Measurements from ENCODE around the gene PTPRN2. TPM values are rescaled to one million over a fixed set of nuclear protein-coding genes. Genes with fewer than 3 reads are reported as not detected.

Gene PTPRN2
- polyA plus RNA-seq, 4 donors = 1.6 to 11.7 (median 4.0) TPM

- H3K27ac ChIP-seq (ENCODE audit: low read depth in 1 of 3, low read length in 2 of 3) = no peak overlapping the region
- H3K9me3 ChIP-seq (ENCODE audit: control insufficient read depth in 2 of 2, insufficient read depth in 1 of 2, low read depth in 1 of 2, low read length in 1 of 2) = peaks cover 0 to under 1% of the 10 kb centered on the region in 2 donors
- H3K4me3 ChIP-seq (ENCODE audit: low read depth in 1 of 3, low read length in 3 of 3) = no peak overlapping the region
- H3K4me1 ChIP-seq (ENCODE audit: control insufficient read depth in 3 of 3, insufficient read depth in 2 of 3, low read depth in 1 of 3, low read length in 2 of 3) = no peaks in the 10 kb centered on the region
- DNase-seq (peak; percentile 25 to 28), FAIRE-seq (no peak)
- WGBS, 3 donors = 53 to 69% (median 64%) methylated on average over 22 of the region's 22 CpGs
- no peaks in the 10 kb centered on the region for H3K36me3 ChIP-seq (ENCODE audit: control insufficient read depth in 3 of 3, insufficient read depth in 2 of 3, low read depth in 1 of 3, low read length in 3 of 3)
- H3K27me3 ChIP-seq (ENCODE audit: control insufficient read depth in 3 of 3, insufficient read depth in 3 of 3, low read length in 3 of 3) = no peaks in the 10 kb centered on the region
Measured at GRCh38 chr7:158028290-158028941, 559.2 kb downstream of the PTPRN2 start.

GRCh38 chr7:158027646-158028045 lies 560.0 kb downstream of the PTPRN2 start:
- WGBS, 3 donors = 78 to 88% (median 86%) methylated on average over 6 of the region's 6 CpGs
- H3K4me3 ChIP-seq (ENCODE audit: low read depth in 1 of 3, low read length in 3 of 3) = no peak overlapping the region
- no peaks in the 10 kb centered on the region for H3K36me3 ChIP-seq (ENCODE audit: control insufficient read depth in 3 of 3, insufficient read depth in 2 of 3, low read depth in 1 of 3, low read length in 3 of 3)
- DNase-seq = no peak
- H3K27me3 ChIP-seq (ENCODE audit: control insufficient read depth in 3 of 3, insufficient read depth in 3 of 3, low read length in 3 of 3) = no peaks in the 10 kb centered on the region
- FAIRE-seq = no peak
- H3K4me1 ChIP-seq (ENCODE audit: control insufficient read depth in 3 of 3, insufficient read depth in 2 of 3, low read depth in 1 of 3, low read length in 2 of 3) = no peaks in the 10 kb centered on the region
- no peaks in the 10 kb centered on the region for H3K9me3 ChIP-seq (ENCODE audit: control insufficient read depth in 2 of 2, insufficient read depth in 1 of 2, low read depth in 1 of 2, low read length in 1 of 2)
- H3K27ac ChIP-seq (ENCODE audit: low read depth in 1 of 3, low read length in 2 of 3) = no peak overlapping the region

GRCh38 chr7:158026636-158027265 lies 560.9 kb downstream of the PTPRN2 start:
- 90% methylated on average over 17 of the region's 17 CpGs for WGBS, 3 donors
- no peak for DNase-seq

DNA sequence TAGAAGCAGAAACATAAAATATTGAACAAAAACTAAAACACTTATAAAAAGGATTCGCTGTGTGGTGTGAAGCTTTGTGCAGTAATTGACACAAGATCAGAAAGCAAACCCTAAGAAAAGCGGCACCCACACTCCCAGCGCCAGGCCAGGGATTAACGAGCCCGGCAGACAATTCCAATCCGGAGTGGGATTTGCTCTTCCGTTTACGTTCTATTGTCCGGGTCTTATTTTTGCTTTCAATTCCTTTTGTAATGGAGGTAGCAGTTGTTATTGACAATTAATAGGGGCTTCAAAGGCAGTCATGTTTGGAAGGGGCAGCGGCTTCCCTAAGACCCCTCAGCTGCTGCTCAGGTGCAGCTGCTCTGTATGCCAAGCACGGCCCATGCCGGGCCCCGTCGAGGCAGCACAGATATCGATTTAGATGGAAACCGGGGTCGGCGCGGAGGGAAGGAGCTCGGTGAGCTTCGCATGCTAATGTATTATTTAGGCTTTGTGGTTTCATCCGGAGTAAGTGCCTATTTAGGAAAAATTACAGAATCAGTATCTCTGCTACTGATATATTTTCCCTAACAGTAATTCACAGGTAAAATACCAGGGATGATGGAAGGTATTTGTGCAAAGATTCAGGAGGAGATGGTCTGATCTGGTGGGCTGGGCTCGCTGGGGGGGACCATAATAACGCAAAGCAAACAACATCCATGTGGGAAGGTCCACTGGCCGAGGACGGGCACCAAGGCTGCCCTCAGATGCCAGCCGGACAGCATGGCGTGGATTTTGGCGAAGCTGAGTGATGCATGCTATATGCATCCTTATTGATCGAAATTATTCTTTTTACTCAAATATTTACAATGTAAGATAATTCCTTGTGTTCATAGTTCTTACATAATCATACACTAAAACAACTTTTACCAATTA lies 561.7 kb downstream of the PTPRN2 start:
- FAIRE-seq = no peak
- H3K4me1 ChIP-seq (ENCODE audit: control insufficient read depth in 3 of 3, insufficient read depth in 2 of 3, low read depth in 1 of 3, low read length in 2 of 3) = no peaks in the 10 kb centered on the region
- 90 to 93% (median 91%) methylated on average over 30 of the region's 30 CpGs for WGBS, 3 donors
- no peak overlapping the region for H3K4me3 ChIP-seq (ENCODE audit: low read depth in 1 of 3, low read length in 3 of 3)
- no peaks in the 10 kb centered on the region for H3K36me3 ChIP-seq (ENCODE audit: control insufficient read depth in 3 of 3, insufficient read depth in 2 of 3, low read depth in 1 of 3, low read length in 3 of 3)
- no peaks in the 10 kb centered on the region for H3K27me3 ChIP-seq (ENCODE audit: control insufficient read depth in 3 of 3, insufficient read depth in 3 of 3, low read length in 3 of 3)
- H3K9me3 ChIP-seq (ENCODE audit: control insufficient read depth in 2 of 2, insufficient read depth in 1 of 2, low read depth in 1 of 2, low read length in 1 of 2) = no peaks in the 10 kb centered on the region
- no peak for DNase-seq
- H3K27ac ChIP-seq (ENCODE audit: low read depth in 1 of 3, low read length in 2 of 3) = no peak overlapping the region

More at GRCh38 chr7:158026636-158027265, 560.9 kb downstream of the PTPRN2 start:
- Histone ChIP-seq H3K27me3 (ENCODE audit: control insufficient read depth in 3 of 3, insufficient read depth in 3 of 3, low read length in 3 of 3) (no peaks in the 10 kb centered on the region), H3K4me1 (ENCODE audit: control insufficient read depth in 3 of 3, insufficient read depth in 2 of 3, low read depth in 1 of 3, low read length in 2 of 3) (no peaks in the 10 kb centered on the region), H3K4me3 (ENCODE audit: low read depth in 1 of 3, low read length in 3 of 3) (no peak overlapping the region), H3K36me3 (ENCODE audit: control insufficient read depth in 3 of 3, insufficient read depth in 2 of 3, low read depth in 1 of 3, low read length in 3 of 3) (no peaks in the 10 kb centered on the region), H3K27ac (ENCODE audit: low read depth in 1 of 3, low read length in 2 of 3) (no peak overlapping the region), H3K9me3 (ENCODE audit: control insufficient read depth in 2 of 2, insufficient read depth in 1 of 2, low read depth in 1 of 2, low read length in 1 of 2) (no peaks in the 10 kb centered on the region)
- no peak for FAIRE-seq

DNA sequence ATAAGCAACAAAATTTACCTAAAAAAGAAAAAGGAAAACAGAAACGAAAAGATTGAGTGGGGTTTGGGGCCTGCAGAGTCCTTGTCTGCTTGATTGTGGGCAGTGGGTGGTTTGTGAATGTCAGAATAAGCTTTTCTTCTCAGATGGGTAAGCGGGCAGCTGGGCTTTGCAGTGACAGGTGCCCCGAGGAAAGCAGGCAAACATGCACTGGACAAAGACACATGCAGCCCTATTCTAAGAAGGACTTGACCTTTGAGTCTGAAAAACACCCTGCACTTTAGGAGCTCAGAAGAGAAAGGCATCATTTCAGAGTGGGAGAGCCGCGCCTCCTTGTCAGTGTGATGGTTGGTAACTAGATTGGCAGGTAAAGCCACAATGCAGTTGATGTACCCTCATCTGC lies 562.7 kb downstream of the PTPRN2 start:
- whole genome bisulfite sequencing, 3 donors = 71 to 77% (median 76%) methylated on average over 5 of the region's 5 CpGs
- no peak overlapping the region for H3K4me3 ChIP-seq (ENCODE audit: low read depth in 1 of 3, low read length in 3 of 3)
- no peaks in the 10 kb centered on the region for H3K36me3 ChIP-seq (ENCODE audit: control insufficient read depth in 3 of 3, insufficient read depth in 2 of 3, low read depth in 1 of 3, low read length in 3 of 3)
- H3K27ac ChIP-seq (ENCODE audit: low read depth in 1 of 3, low read length in 2 of 3) = no peak overlapping the region
- FAIRE-seq = no peak
- H3K27me3 ChIP-seq (ENCODE audit: control insufficient read depth in 3 of 3, insufficient read depth in 3 of 3, low read length in 3 of 3) = no peaks in the 10 kb centered on the region
- H3K4me1 ChIP-seq (ENCODE audit: control insufficient read depth in 3 of 3, insufficient read depth in 2 of 3, low read depth in 1 of 3, low read length in 2 of 3) = no peaks in the 10 kb centered on the region
- DNase-seq = no peak
- no peaks in the 10 kb centered on the region for H3K9me3 ChIP-seq (ENCODE audit: control insufficient read depth in 2 of 2, insufficient read depth in 1 of 2, low read depth in 1 of 2, low read length in 1 of 2)

DNA sequence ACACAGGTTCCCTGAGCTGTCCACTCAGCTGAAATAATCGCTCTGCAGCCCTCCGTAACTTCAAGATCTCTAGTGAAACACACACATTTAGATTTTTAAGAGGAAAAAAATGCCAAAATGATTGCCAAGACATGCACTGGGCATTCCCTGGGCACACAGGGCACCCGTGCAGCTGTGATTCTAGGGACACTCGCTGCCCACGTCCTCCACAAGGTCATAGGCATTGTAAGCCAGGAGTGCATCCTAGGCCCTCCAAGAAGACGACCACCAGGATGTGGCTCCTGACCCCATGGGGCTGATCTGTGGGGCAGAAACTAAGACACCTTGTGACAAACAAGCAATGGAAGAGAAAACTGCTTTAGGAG lies 563.3 kb downstream of the PTPRN2 start:
- Histone ChIP-seq H3K36me3 (ENCODE audit: control insufficient read depth in 3 of 3, insufficient read depth in 2 of 3, low read depth in 1 of 3, low read length in 3 of 3) (no peaks in the 10 kb centered on the region), H3K27me3 (ENCODE audit: control insufficient read depth in 3 of 3, insufficient read depth in 3 of 3, low read length in 3 of 3) (no peaks in the 10 kb centered on the region), H3K4me1 (ENCODE audit: control insufficient read depth in 3 of 3, insufficient read depth in 2 of 3, low read depth in 1 of 3, low read length in 2 of 3) (no peaks in the 10 kb centered on the region), H3K9me3 (ENCODE audit: control insufficient read depth in 2 of 2, insufficient read depth in 1 of 2, low read depth in 1 of 2, low read length in 1 of 2) (no peaks in the 10 kb centered on the region), H3K4me3 (ENCODE audit: low read depth in 1 of 3, low read length in 3 of 3) (no peak overlapping the region), H3K27ac (ENCODE audit: low read depth in 1 of 3, low read length in 2 of 3) (no peak overlapping the region)
- no peak for DNase-seq
- FAIRE-seq = no peak
- 75 to 83% (median 78%) methylated on average over 6 of the region's 6 CpGs for WGBS, 3 donors

- FAIRE-seq (no peak), DNase-seq (no peak)
- H3K4me3 ChIP-seq (ENCODE audit: low read depth in 1 of 3, low read length in 3 of 3) = no peak overlapping the region
- no peaks in the 10 kb centered on the region for H3K27me3 ChIP-seq (ENCODE audit: control insufficient read depth in 3 of 3, insufficient read depth in 3 of 3, low read length in 3 of 3)
- no peaks in the 10 kb centered on the region for H3K9me3 ChIP-seq (ENCODE audit: control insufficient read depth in 2 of 2, insufficient read depth in 1 of 2, low read depth in 1 of 2, low read length in 1 of 2)
- H3K27ac ChIP-seq (ENCODE audit: low read depth in 1 of 3, low read length in 2 of 3) = no peak overlapping the region
- H3K36me3 ChIP-seq (ENCODE audit: control insufficient read depth in 3 of 3, insufficient read depth in 2 of 3, low read depth in 1 of 3, low read length in 3 of 3) = no peaks in the 10 kb centered on the region
- H3K4me1 ChIP-seq (ENCODE audit: control insufficient read depth in 3 of 3, insufficient read depth in 2 of 3, low read depth in 1 of 3, low read length in 2 of 3) = no peaks in the 10 kb centered on the region
- 88 to 94% (median 92%) methylated on average over 7 of the region's 7 CpGs for WGBS, 3 donors
Measured at GRCh38 chr7:158023681-158024350, 563.8 kb downstream of the PTPRN2 start.

- FAIRE-seq = no peak
- H3K4me1 ChIP-seq (ENCODE audit: control insufficient read depth in 3 of 3, insufficient read depth in 2 of 3, low read depth in 1 of 3, low read length in 2 of 3) = no peaks in the 10 kb centered on the region
- no peaks in the 10 kb centered on the region for H3K27me3 ChIP-seq (ENCODE audit: control insufficient read depth in 3 of 3, insufficient read depth in 3 of 3, low read length in 3 of 3)
- no peaks in the 10 kb centered on the region for H3K9me3 ChIP-seq (ENCODE audit: control insufficient read depth in 2 of 2, insufficient read depth in 1 of 2, low read depth in 1 of 2, low read length in 1 of 2)
- no peaks in the 10 kb centered on the region for H3K36me3 ChIP-seq (ENCODE audit: control insufficient read depth in 3 of 3, insufficient read depth in 2 of 3, low read depth in 1 of 3, low read length in 3 of 3)
- no peak overlapping the region for H3K4me3 ChIP-seq (ENCODE audit: low read depth in 1 of 3, low read length in 3 of 3)
- WGBS, 3 donors = 82 to 84% (median 82%) methylated on average over 8 of the region's 8 CpGs
- no peak for DNase-seq
- no peak overlapping the region for H3K27ac ChIP-seq (ENCODE audit: low read depth in 1 of 3, low read length in 2 of 3)
Measured at GRCh38 chr7:158023157-158023556, 564.5 kb downstream of the PTPRN2 start.
